ENCODE data around the gene CTNNA3. TPM values are rescaled to one million over a fixed set of nuclear protein-coding genes. Genes with fewer than 3 reads are reported as not detected.

CTNNA3 gene
- total and polyA plus RNA-seq, 4 donors, result 0.16 to 2.4 (median 1.4) TPM

DNA sequence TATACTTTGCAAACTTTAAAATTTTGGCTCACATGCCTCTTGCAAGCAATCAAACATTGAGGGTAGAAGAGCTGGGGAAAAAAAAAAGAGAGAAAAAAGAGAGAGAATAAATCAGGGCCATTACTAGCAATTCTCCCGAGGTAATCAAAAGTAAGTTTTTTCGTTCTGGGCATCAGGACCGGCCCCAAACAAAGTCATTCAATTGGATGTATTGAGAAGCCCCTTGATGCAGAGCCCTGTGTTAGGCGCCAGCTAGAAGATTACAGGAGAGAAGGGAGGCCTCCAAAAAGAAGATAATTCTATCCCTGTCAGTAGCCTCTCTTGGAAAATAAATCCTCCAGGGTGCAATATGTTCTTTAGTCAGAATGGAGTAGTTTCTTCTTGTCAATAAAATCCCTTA is 2.2 kb upstream of the CTNNA3 start:
- no peaks in the 10 kb centered on the region for H3K9me3 ChIP-seq (ENCODE audit: control insufficient read depth in 4 of 4, low read length in 3 of 4)
- peaks cover 0 to 6% (median 0%) of the 10 kb centered on the region in 4 donors for H3K27me3 ChIP-seq (ENCODE audit: control insufficient read depth in 4 of 4, insufficient read depth in 4 of 4, low read length in 3 of 4)
- WGBS, result 70% methylated on average over 4 of the region's 4 CpGs
- H3K9ac ChIP-seq (ENCODE audit: low read depth in 1 of 2, low read length in 2 of 2), result no peak overlapping the region
- DNase-seq (ENCODE audit: low spot score), result no peak
- H3K4me1 ChIP-seq (ENCODE audit: control insufficient read depth in 4 of 4, insufficient read depth in 4 of 4, low read length in 3 of 4), result no peaks in the 10 kb centered on the region
- no peaks in the 10 kb centered on the region for H3K36me3 ChIP-seq (ENCODE audit: control insufficient read depth in 4 of 4, insufficient read depth in 3 of 4, low read depth in 1 of 4, low read length in 3 of 4)
- H3K4me3 ChIP-seq (ENCODE audit: low read depth in 1 of 3, low read length in 3 of 3), result no peak overlapping the region
- TF ChIP-seq EGR1 (IDR thresholded peaks at IDR 0.05; ENCODE audit: low read depth in 2 of 2), result no peak
- no peak for TF ChIP-seq RAD21 (IDR thresholded peaks at IDR 0.05)
- TF ChIP-seq MAX (IDR thresholded peaks at IDR 0.05), result no peak
- TF ChIP-seq ATF3 (IDR thresholded peaks at IDR 0.05), result no peak
- no peak for TF ChIP-seq FOXA2 (IDR thresholded peaks at IDR 0.05)
- no peak for TF ChIP-seq SP1 (IDR thresholded peaks at IDR 0.05)
- no peak for TF ChIP-seq YY1 (IDR thresholded peaks at IDR 0.05)
- TF ChIP-seq NR2F2 (IDR thresholded peaks at IDR 0.05), result no peak
- TF ChIP-seq GABPA (IDR thresholded peaks at IDR 0.05 in 1 of 2, conservative IDR thresholded peaks at IDR 0.05 in 1 of 2), result no peak
- no peak for TF ChIP-seq JUND (IDR thresholded peaks at IDR 0.05)
- no peak overlapping the region for H3K27ac ChIP-seq (ENCODE audit: low read depth in 1 of 2, low read length in 2 of 2)

GRCh38 chr10:67697724-67698131 is 1.7 kb upstream of the CTNNA3 start:
- no peak overlapping the region for H3K9ac ChIP-seq (ENCODE audit: low read depth in 1 of 2, low read length in 2 of 2)
- no peak for TF ChIP-seq TAF1 (conservative IDR thresholded peaks at IDR 0.05)
- TF ChIP-seq, protein P1, sequence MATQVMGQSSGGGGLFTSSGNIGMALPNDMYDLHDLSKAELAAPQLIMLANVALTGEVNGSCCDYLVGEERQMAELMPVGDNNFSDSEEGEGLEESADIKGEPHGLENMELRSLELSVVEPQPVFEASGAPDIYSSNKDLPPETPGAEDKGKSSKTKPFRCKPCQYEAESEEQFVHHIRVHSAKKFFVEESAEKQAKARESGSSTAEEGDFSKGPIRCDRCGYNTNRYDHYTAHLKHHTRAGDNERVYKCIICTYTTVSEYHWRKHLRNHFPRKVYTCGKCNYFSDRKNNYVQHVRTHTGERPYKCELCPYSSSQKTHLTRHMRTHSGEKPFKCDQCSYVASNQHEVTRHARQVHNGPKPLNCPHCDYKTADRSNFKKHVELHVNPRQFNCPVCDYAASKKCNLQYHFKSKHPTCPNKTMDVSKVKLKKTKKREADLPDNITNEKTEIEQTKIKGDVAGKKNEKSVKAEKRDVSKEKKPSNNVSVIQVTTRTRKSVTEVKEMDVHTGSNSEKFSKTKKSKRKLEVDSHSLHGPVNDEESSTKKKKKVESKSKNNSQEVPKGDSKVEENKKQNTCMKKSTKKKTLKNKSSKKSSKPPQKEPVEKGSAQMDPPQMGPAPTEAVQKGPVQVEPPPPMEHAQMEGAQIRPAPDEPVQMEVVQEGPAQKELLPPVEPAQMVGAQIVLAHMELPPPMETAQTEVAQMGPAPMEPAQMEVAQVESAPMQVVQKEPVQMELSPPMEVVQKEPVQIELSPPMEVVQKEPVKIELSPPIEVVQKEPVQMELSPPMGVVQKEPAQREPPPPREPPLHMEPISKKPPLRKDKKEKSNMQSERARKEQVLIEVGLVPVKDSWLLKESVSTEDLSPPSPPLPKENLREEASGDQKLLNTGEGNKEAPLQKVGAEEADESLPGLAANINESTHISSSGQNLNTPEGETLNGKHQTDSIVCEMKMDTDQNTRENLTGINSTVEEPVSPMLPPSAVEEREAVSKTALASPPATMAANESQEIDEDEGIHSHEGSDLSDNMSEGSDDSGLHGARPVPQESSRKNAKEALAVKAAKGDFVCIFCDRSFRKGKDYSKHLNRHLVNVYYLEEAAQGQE (IDR thresholded peaks at IDR 0.05), result no peak
- no peak for TF ChIP-seq ATF3 (IDR thresholded peaks at IDR 0.05)
- peak; percentile 81 to 83 for TF ChIP-seq RAD21 (IDR thresholded peaks at IDR 0.05)
- TF ChIP-seq, protein P2, sequence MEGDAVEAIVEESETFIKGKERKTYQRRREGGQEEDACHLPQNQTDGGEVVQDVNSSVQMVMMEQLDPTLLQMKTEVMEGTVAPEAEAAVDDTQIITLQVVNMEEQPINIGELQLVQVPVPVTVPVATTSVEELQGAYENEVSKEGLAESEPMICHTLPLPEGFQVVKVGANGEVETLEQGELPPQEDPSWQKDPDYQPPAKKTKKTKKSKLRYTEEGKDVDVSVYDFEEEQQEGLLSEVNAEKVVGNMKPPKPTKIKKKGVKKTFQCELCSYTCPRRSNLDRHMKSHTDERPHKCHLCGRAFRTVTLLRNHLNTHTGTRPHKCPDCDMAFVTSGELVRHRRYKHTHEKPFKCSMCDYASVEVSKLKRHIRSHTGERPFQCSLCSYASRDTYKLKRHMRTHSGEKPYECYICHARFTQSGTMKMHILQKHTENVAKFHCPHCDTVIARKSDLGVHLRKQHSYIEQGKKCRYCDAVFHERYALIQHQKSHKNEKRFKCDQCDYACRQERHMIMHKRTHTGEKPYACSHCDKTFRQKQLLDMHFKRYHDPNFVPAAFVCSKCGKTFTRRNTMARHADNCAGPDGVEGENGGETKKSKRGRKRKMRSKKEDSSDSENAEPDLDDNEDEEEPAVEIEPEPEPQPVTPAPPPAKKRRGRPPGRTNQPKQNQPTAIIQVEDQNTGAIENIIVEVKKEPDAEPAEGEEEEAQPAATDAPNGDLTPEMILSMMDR (IDR thresholded peaks at IDR 0.05; ENCODE audit: low read depth, low read length, missing input control), result peak; percentile 75
- TF ChIP-seq YY1 (IDR thresholded peaks at IDR 0.05), result no peak
- TF ChIP-seq NR2F2 (IDR thresholded peaks at IDR 0.05), result no peak
- no peak for TF ChIP-seq GABPA (IDR thresholded peaks at IDR 0.05 in 1 of 2, conservative IDR thresholded peaks at IDR 0.05 in 1 of 2)
- TF ChIP-seq, protein P3, sequence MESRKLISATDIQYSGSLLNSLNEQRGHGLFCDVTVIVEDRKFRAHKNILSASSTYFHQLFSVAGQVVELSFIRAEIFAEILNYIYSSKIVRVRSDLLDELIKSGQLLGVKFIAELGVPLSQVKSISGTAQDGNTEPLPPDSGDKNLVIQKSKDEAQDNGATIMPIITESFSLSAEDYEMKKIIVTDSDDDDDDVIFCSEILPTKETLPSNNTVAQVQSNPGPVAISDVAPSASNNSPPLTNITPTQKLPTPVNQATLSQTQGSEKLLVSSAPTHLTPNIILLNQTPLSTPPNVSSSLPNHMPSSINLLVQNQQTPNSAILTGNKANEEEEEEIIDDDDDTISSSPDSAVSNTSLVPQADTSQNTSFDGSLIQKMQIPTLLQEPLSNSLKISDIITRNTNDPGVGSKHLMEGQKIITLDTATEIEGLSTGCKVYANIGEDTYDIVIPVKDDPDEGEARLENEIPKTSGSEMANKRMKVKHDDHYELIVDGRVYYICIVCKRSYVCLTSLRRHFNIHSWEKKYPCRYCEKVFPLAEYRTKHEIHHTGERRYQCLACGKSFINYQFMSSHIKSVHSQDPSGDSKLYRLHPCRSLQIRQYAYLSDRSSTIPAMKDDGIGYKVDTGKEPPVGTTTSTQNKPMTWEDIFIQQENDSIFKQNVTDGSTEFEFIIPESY (IDR thresholded peaks at IDR 0.05), result no peak
- TF ChIP-seq MAX (IDR thresholded peaks at IDR 0.05), result no peak
- TF ChIP-seq HNF4A (conservative IDR thresholded peaks at IDR 0.05), result no peak
- no peak for TF ChIP-seq JUND (IDR thresholded peaks at IDR 0.05)
- TF ChIP-seq EGR1 (IDR thresholded peaks at IDR 0.05; ENCODE audit: low read depth in 2 of 2), result no peak
- no peak for TF ChIP-seq FOXA1 (IDR thresholded peaks at IDR 0.05)
- no peak for TF ChIP-seq SP1 (IDR thresholded peaks at IDR 0.05)
- peaks cover 0 to 6% (median 0%) of the 10 kb centered on the region in 4 donors for H3K27me3 ChIP-seq (ENCODE audit: control insufficient read depth in 4 of 4, insufficient read depth in 4 of 4, low read length in 3 of 4)
- no peak overlapping the region for H3K27ac ChIP-seq (ENCODE audit: low read depth in 1 of 2, low read length in 2 of 2)
- 8% methylated on average over 2 of the region's 2 CpGs for WGBS
- no peaks in the 10 kb centered on the region for H3K36me3 ChIP-seq (ENCODE audit: control insufficient read depth in 4 of 4, insufficient read depth in 3 of 4, low read depth in 1 of 4, low read length in 3 of 4)
- no peaks in the 10 kb centered on the region for H3K4me1 ChIP-seq (ENCODE audit: control insufficient read depth in 4 of 4, insufficient read depth in 4 of 4, low read length in 3 of 4)
- no peaks in the 10 kb centered on the region for H3K9me3 ChIP-seq (ENCODE audit: control insufficient read depth in 4 of 4, low read length in 3 of 4)
- H3K4me3 ChIP-seq (ENCODE audit: low read depth in 1 of 3, low read length in 3 of 3), result no peak overlapping the region
- DNase-seq (ENCODE audit: low spot score), result no peak
